PC-9 (cell line): ENCODE measurements around the gene LMBR1L.

Source experiments
- EZH2 ChIP-seq: fragments of 200-600 bp; sonication (generic); IDR thresholded peaks from 2 replicates; pipeline ENCODE4 v1.8.0; 2017; ENCODE audit warnings: antibody characterized with exemption, low read depth
- TF ChIP-seq, protein P1 (sequence below): fragments of 200-600 bp; sonication (generic); conservative IDR thresholded peaks from 2 replicates; pipeline ENCODE4 v1.6.1; 2017; ENCODE audit warnings: mixed run types, antibody characterized with exemption, mild to moderate bottlenecking, moderate library complexity

DNA sequence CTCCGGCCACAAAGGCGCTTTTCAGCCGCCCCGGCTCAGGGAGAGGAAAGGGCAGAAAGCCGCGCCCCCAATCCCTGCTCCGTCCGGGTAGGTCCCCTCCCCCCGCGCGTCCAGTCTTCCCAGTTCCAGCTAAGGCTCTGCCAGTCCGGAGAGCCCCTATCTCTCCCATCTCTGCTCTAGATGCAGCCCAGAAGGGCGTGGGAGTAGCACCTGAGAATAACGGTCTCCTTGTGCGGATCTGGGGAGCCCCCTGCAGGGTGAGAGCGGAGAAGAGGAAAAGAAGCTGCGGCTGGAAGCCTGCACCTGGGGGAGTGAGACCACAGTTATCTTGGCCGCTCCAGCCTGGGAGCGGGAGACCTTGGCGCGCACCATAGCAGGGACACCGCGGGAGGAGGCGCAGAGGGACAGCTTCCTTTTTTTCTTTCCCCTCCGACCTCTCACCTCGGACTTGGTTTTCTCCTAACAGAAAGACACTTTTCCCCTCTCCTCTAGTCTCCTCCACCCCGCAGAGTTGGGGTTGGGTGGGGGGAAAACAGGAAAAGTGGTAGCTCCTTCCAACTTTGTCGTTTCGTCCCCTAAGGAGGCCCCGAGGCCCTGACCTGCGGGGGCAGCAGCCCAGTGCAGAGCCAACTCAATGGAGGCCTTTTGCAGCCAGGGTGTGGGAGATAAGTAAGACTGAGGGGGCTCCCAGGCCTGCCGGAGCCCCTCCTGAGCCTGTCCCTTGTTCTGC, 18.4 kb downstream of the LMBR1L start:
- TF ChIP-seq, protein P1, sequence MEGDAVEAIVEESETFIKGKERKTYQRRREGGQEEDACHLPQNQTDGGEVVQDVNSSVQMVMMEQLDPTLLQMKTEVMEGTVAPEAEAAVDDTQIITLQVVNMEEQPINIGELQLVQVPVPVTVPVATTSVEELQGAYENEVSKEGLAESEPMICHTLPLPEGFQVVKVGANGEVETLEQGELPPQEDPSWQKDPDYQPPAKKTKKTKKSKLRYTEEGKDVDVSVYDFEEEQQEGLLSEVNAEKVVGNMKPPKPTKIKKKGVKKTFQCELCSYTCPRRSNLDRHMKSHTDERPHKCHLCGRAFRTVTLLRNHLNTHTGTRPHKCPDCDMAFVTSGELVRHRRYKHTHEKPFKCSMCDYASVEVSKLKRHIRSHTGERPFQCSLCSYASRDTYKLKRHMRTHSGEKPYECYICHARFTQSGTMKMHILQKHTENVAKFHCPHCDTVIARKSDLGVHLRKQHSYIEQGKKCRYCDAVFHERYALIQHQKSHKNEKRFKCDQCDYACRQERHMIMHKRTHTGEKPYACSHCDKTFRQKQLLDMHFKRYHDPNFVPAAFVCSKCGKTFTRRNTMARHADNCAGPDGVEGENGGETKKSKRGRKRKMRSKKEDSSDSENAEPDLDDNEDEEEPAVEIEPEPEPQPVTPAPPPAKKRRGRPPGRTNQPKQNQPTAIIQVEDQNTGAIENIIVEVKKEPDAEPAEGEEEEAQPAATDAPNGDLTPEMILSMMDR = peak; percentile 58; the same call in 1 of the 2 replicates
- no peak for TF ChIP-seq EZH2
